BJ (cell line): ENCODE data around the gene GPC6. TPM values are rescaled to one million over a fixed set of nuclear protein-coding genes. Genes with fewer than 3 reads are reported as not detected.

Experiments used
- CTCF ChIA-PET: fragments of 350-600 bp; formaldehyde crosslinking; extraction: SDS; loops from one replicate; lab custom pipeline; 2021; ENCODE audit warnings: antibody characterized with exemption, inconsistent platforms; lab: Yijun Ruan, JAX
- POLR2A ChIA-PET: fragments of 300-600 bp; sonication (Branson Sonifier 250); formaldehyde crosslinking; extraction: SDS; loops from one replicate; lab custom pipeline; 2021; ENCODE audit warnings: antibody characterized with exemption; lab: Charles Lee
- DNase-seq: peaks from one replicate; pipeline ENCODE4 v3.0.0-alpha.2; 2011; ENCODE audit warnings: low read depth
- H3K27me3 ChIP-seq: 2 replicates; pipeline ENCODE4 v1.6.0; 2011; ENCODE audit warnings: low read length; ENCODE audit not compliant: control insufficient read depth, insufficient read depth
- H3K36me3 ChIP-seq: 2 replicates; pipeline ENCODE4 v1.5.1; 2011; ENCODE audit warnings: low read length; ENCODE audit not compliant: control insufficient read depth, insufficient read depth
- H3K4me3 ChIP-seq: 2 replicates; pipeline ENCODE4 v1.5.1; 2011; ENCODE audit warnings: low read depth, mild to moderate bottlenecking, control low read depth, low read length
- polyA plus RNA-seq: library from polyadenylated mRNA; depleted of rRNA; stranded (reverse); fragments of >200 nt; gene quantifications from 2 replicates; pipeline ENCODE4 v1.2.3, GENCODE V29; 2011
- TF ChIP-seq, protein P1 (sequence below): IDR thresholded peaks from 2 replicates; pipeline ENCODE4 v1.5.1; 2011; ENCODE audit warnings: low read depth, mild to moderate bottlenecking, control low read depth, inconsistent platforms, low read length, moderate library complexity; ENCODE audit not compliant: insufficient read depth

Gene GPC6
- polyA plus RNA-seq, 1 experiment = 23.0 TPM

DNA sequence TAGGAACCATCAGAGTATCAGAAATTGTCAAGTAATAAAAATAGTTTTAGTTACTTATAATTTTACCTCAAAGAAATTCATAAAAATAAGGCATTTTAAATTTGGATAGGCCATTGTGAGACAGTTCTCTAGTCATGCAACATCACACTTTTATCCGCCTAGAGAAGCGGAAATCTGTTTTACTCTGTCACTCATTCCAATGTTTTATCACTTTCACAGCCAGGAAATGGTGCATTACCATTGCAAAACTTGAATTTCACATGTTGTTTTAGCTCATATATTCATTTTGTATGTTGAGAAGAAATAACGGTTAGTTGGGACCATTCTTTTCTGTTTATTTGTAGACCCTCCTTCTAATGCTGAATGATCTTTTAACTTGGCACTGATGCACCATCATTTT is 427.2 kb downstream of the GPC6 start:
- H3K4me3 ChIP-seq = no peak overlapping the region
- no peaks in the 10 kb centered on the region for H3K36me3 ChIP-seq
- DNase-seq = no peak
- ChIA-PET CTCF (no interaction called here), POLR2A (no interaction called here)
- no peaks in the 10 kb centered on the region for H3K27me3 ChIP-seq
- TF ChIP-seq, protein P1, sequence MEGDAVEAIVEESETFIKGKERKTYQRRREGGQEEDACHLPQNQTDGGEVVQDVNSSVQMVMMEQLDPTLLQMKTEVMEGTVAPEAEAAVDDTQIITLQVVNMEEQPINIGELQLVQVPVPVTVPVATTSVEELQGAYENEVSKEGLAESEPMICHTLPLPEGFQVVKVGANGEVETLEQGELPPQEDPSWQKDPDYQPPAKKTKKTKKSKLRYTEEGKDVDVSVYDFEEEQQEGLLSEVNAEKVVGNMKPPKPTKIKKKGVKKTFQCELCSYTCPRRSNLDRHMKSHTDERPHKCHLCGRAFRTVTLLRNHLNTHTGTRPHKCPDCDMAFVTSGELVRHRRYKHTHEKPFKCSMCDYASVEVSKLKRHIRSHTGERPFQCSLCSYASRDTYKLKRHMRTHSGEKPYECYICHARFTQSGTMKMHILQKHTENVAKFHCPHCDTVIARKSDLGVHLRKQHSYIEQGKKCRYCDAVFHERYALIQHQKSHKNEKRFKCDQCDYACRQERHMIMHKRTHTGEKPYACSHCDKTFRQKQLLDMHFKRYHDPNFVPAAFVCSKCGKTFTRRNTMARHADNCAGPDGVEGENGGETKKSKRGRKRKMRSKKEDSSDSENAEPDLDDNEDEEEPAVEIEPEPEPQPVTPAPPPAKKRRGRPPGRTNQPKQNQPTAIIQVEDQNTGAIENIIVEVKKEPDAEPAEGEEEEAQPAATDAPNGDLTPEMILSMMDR = no peak

DNA sequence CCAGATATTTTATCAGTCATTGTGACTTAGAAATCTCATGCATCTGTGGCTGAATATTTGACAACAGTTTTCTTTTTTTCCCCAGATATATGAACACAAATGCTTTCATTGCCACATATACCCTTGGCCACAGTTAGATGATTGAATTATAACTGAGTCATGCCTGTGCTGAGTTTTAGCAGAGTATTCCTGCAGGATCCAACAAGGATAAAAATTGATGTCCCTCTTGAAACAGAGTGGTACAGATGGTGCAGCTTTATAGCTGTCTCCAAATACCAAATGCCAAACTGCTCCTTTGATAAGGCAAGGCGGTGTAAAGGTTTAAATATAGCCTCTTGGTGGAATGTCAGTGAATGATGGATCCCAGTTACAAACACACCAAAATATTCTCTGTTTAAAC is 428.5 kb downstream of the GPC6 start:
- no peaks in the 10 kb centered on the region for H3K36me3 ChIP-seq
- POLR2A ChIA-PET = no interaction called here
- H3K27me3 ChIP-seq = no peaks in the 10 kb centered on the region
- TF ChIP-seq, protein P1 = no peak
- no peak for DNase-seq
- CTCF ChIA-PET = no interaction called here
- H3K4me3 ChIP-seq = no peak overlapping the region

DNA sequence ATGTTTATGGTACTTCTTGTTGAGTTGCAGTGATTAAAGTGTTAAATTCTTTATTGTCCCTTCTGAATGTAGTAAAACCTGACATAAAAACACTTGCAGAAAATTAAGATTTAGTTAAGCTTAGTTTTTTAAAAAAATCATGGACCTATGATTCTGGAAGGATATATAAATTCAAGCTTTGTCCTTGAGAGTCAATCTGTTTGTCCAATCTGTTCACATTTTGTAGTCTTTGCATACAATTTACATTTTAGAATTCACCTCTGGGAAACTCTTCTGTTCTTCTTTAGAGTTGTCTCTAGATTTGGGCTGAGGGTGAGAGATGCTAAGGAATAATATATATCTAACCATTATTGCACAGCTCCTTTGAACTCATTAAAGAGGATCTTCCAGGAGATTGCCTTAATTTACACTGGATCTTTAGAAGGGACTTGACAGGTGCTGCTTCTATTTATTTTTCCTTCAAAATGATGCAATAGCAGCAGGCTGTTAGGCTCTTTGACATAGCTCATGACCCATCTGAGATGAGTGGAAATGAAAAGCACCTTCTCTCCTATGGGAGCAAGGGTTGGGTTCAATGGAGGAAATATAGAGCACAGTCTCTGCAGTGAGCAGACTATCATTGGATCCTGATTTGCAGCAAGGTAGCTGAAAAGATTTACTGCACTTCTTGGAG is 433.9 kb downstream of the GPC6 start:
- POLR2A ChIA-PET = no interaction called here

DNA sequence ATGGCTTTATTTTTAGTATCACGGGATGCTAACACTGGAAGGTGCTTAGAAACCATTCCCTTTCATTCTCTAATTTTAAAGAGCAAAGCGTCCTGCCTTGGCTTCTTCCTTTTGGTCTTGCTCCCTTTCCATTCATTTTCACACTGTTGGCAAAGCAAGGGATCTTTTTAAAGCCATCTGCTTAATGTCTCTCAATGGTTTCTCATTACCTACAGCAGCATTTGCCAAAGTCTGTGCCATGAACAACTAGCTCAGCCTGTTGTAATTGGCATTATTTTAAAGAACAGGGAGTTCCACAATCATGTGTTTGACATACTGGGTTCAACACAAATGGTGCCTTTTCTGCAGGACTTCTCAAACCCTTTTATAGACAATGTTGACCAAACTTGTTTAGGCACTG is 444.3 kb downstream of the GPC6 start:
- Histone ChIP-seq H3K27me3 (no peaks in the 10 kb centered on the region), H3K36me3 (no peaks in the 10 kb centered on the region), H3K4me3 (no peak overlapping the region)
- TF ChIP-seq, protein P1 = no peak
- POLR2A ChIA-PET = no interaction called here
- CTCF ChIA-PET = no interaction called here
- DNase-seq = no peak

More for the DNA sequence above, 433.9 kb downstream of the GPC6 start:
- CTCF ChIA-PET = no interaction called here
- Histone ChIP-seq H3K36me3 (no peaks in the 10 kb centered on the region), H3K4me3 (no peak overlapping the region), H3K27me3 (no peaks in the 10 kb centered on the region)
- TF ChIP-seq, protein P1 = no peak
- no peak for DNase-seq

DNA sequence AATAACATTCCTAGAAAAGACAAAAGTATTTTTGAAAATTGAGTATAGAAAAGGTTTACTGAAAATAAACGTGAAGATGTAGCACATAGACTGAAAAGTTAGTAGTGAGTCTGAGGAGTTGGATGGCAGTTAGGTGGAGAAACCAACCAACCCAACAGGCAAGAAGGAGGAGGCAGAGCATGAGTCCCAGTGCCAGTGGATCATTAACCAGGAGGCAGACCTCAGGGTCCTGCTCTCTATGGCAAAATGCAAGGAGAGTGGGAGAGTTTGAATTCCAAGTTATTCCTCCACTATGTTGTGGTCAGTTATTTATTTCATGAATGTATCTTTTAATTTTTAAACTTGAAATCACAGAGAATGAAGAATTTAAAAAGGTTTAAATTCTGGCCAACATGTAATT is 446.4 kb downstream of the GPC6 start:
- POLR2A ChIA-PET = no interaction called here
- no peak for DNase-seq
- H3K27me3 ChIP-seq = no peaks in the 10 kb centered on the region
- TF ChIP-seq, protein P1 = no peak
- CTCF ChIA-PET = no interaction called here
- H3K4me3 ChIP-seq = no peak overlapping the region
- no peaks in the 10 kb centered on the region for H3K36me3 ChIP-seq
